Central memory CD8-positive, alpha-beta T cell (primary cell): ENCODE data around the gene ARCN1.

Source experiments
- ATAC-seq: fragments of 150-1000 bp; cut with Tn5 transposase; replicated peaks from 2 replicates; pipeline ENCODE4 v1.10.0; 2022; ENCODE audit warnings: mild to moderate bottlenecking, moderate FRiP score, moderate number of reproducible peaks; ENCODE audit not compliant: poor library complexity, severe bottlenecking; ENCODE audit errors: extremely low read depth
- DNase-seq, 2 donors: peaks; one replicate each; pipeline ENCODE4 v3.0.0; 2021; ENCODE audit warnings: low spot score in 2 of 2
- H3K27ac Mint-ChIP-seq: one replicate; pipeline ENCODE4 v1.8.0; 2022; ENCODE audit warnings: low read depth, mild to moderate bottlenecking, moderate library complexity, mixed read lengths
- H3K27me3 Mint-ChIP-seq: one replicate; pipeline ENCODE4 v1.8.0; 2022; ENCODE audit warnings: mixed read lengths
- H3K36me3 Mint-ChIP-seq: one replicate; pipeline ENCODE4 v1.8.0; 2022; ENCODE audit warnings: mild to moderate bottlenecking, moderate library complexity, mixed read lengths; ENCODE audit not compliant: insufficient read depth
- H3K4me1 Mint-ChIP-seq: one replicate; pipeline ENCODE4 v1.8.0; 2022; ENCODE audit warnings: mixed read lengths
- H3K4me3 Mint-ChIP-seq: one replicate; pipeline ENCODE4 v1.8.0; 2022; ENCODE audit warnings: mild to moderate bottlenecking, moderate library complexity, mixed read lengths
- H3K9me3 Mint-ChIP-seq: one replicate; pipeline ENCODE4 v1.8.0; 2022; ENCODE audit warnings: mixed read lengths

The ARCN1 gene

GRCh38 chr11:118632577-118633318, 60.5 kb downstream of the ARCN1 start:
- Mint-ChIP-seq H3K4me1 (no peaks in the 10 kb centered on the region), H3K27ac (no peak overlapping the region), H3K9me3 (no peaks in the 10 kb centered on the region), H3K27me3 (peaks cover 9% of the 10 kb centered on the region), H3K4me3 (no peak overlapping the region), H3K36me3 (peaks cover 3% of the 10 kb centered on the region)
- DNase-seq (no peak), ATAC-seq (no peak)

GRCh38 chr11:118633319-118633690, 61.1 kb downstream of the ARCN1 start:
- Mint-ChIP-seq H3K4me1 (no peaks in the 10 kb centered on the region), H3K9me3 (no peaks in the 10 kb centered on the region), H3K4me3 (no peak overlapping the region), H3K27ac (no peak overlapping the region), H3K27me3 (peaks cover 9% of the 10 kb centered on the region), H3K36me3 (peaks cover 3% of the 10 kb centered on the region)
- no peak for DNase-seq
- ATAC-seq = no peak

GRCh38 chr11:118633979-118634378, 61.8 kb downstream of the ARCN1 start:
- Mint-ChIP-seq H3K9me3 (no peaks in the 10 kb centered on the region), H3K36me3 (peaks cover 3% of the 10 kb centered on the region), H3K4me3 (no peak overlapping the region), H3K4me1 (no peaks in the 10 kb centered on the region), H3K27ac (no peak overlapping the region), H3K27me3 (peaks cover 9% of the 10 kb centered on the region)
- DNase-seq (no peak), ATAC-seq (no peak)

GRCh38 chr11:118634431-118635236, 62.4 kb downstream of the ARCN1 start:
- H3K27ac Mint-ChIP-seq = no peak overlapping the region

GRCh38 chr11:118635237-118635591, 63.0 kb downstream of the ARCN1 start:
- peaks cover 9% of the 10 kb centered on the region for H3K27me3 Mint-ChIP-seq
- no peak for ATAC-seq
- H3K4me1 Mint-ChIP-seq = no peaks in the 10 kb centered on the region
- H3K9me3 Mint-ChIP-seq = no peaks in the 10 kb centered on the region
- H3K27ac Mint-ChIP-seq = no peak overlapping the region
- no peak for DNase-seq
- H3K36me3 Mint-ChIP-seq = no peaks in the 10 kb centered on the region
- no peak overlapping the region for H3K4me3 Mint-ChIP-seq

More at GRCh38 chr11:118634431-118635236, 62.4 kb downstream of the ARCN1 start:
- Mint-ChIP-seq H3K27me3 (peaks cover 9% of the 10 kb centered on the region), H3K4me3 (peak overlapping the region; percentile 31), H3K4me1 (no peaks in the 10 kb centered on the region), H3K9me3 (no peaks in the 10 kb centered on the region), H3K36me3 (peaks cover 1% of the 10 kb centered on the region)
- DNase-seq (no peak), ATAC-seq (no peak)

- H3K9me3 Mint-ChIP-seq = no peaks in the 10 kb centered on the region
Measured at GRCh38 chr11:118635642-118636041, 63.4 kb downstream of the ARCN1 start.

GRCh38 chr11:118636569-118637290, 64.5 kb downstream of the ARCN1 start:
- Mint-ChIP-seq H3K27me3 (peaks cover 9% of the 10 kb centered on the region), H3K36me3 (no peaks in the 10 kb centered on the region), H3K4me1 (no peaks in the 10 kb centered on the region), H3K4me3 (no peak overlapping the region), H3K27ac (no peak overlapping the region), H3K9me3 (no peaks in the 10 kb centered on the region)
- no peak for DNase-seq
- no peak for ATAC-seq

More at GRCh38 chr11:118635642-118636041, 63.4 kb downstream of the ARCN1 start:
- DNase-seq = no peak
- Mint-ChIP-seq H3K4me1 (no peaks in the 10 kb centered on the region), H3K27ac (no peak overlapping the region), H3K36me3 (no peaks in the 10 kb centered on the region), H3K27me3 (peaks cover 9% of the 10 kb centered on the region), H3K4me3 (no peak overlapping the region)
- ATAC-seq = no peak

- H3K27me3 Mint-ChIP-seq = no peaks in the 10 kb centered on the region
Measured at GRCh38 chr11:118638726-118639125, 66.5 kb downstream of the ARCN1 start.

GRCh38 chr11:118639899-118640298, 67.7 kb downstream of the ARCN1 start:
- Mint-ChIP-seq H3K9me3 (no peaks in the 10 kb centered on the region), H3K4me1 (no peaks in the 10 kb centered on the region), H3K27ac (no peak overlapping the region), H3K27me3 (no peaks in the 10 kb centered on the region), H3K4me3 (no peak overlapping the region), H3K36me3 (no peaks in the 10 kb centered on the region)
- DNase-seq (no peak), ATAC-seq (no peak)

More at GRCh38 chr11:118638726-118639125, 66.5 kb downstream of the ARCN1 start:
- ATAC-seq (no peak), DNase-seq (no peak)
- Mint-ChIP-seq H3K27ac (no peak overlapping the region), H3K36me3 (no peaks in the 10 kb centered on the region), H3K4me1 (no peaks in the 10 kb centered on the region), H3K4me3 (no peak overlapping the region), H3K9me3 (no peaks in the 10 kb centered on the region)

- no peak for ATAC-seq
- no peak overlapping the region for H3K4me3 Mint-ChIP-seq
- DNase-seq = no peak
- H3K9me3 Mint-ChIP-seq = no peaks in the 10 kb centered on the region
- H3K36me3 Mint-ChIP-seq = no peaks in the 10 kb centered on the region
- H3K4me1 Mint-ChIP-seq = no peaks in the 10 kb centered on the region
- no peak overlapping the region for H3K27ac Mint-ChIP-seq
- no peaks in the 10 kb centered on the region for H3K27me3 Mint-ChIP-seq
Measured at GRCh38 chr11:118640332-118641154, 68.3 kb downstream of the ARCN1 start.

- Mint-ChIP-seq H3K4me1 (no peaks in the 10 kb centered on the region), H3K27ac (no peak overlapping the region), H3K4me3 (no peak overlapping the region), H3K27me3 (no peaks in the 10 kb centered on the region), H3K36me3 (no peaks in the 10 kb centered on the region), H3K9me3 (no peaks in the 10 kb centered on the region)
- no peak for DNase-seq
- no peak for ATAC-seq
Measured at GRCh38 chr11:118641397-118642019, 69.3 kb downstream of the ARCN1 start.
